Panc1 (cell line): ENCODE results near the gene VEZT.

ENCODE experiments used
- CTCF ChIP-seq: fragments of 450-650 bp; IDR thresholded peaks from 2 replicates; pipeline ENCODE4 v1.5.1; 2017; ENCODE audit warnings: mild to moderate bottlenecking
- REST ChIP-seq, 2 experiments: IDR thresholded peaks; 2 replicates each; pipeline ENCODE4 v1.6.1; 2011 to 2012; ENCODE audit warnings: low read depth in 2 of 2, control low read depth in 1 of 2, low read length in 1 of 2, mild to moderate bottlenecking in 1 of 2, moderate library complexity in 1 of 2; ENCODE audit not compliant: insufficient read depth in 1 of 2
- SIN3A ChIP-seq: IDR thresholded peaks from 2 replicates; pipeline ENCODE4 v1.6.1; 2012; ENCODE audit warnings: low read depth, mild to moderate bottlenecking, low read length, moderate library complexity, borderline replicate concordance; ENCODE audit not compliant: insufficient read depth

- TF ChIP-seq CTCF = no peak
- TF ChIP-seq SIN3A = no peak
- no peak for TF ChIP-seq REST (IDR thresholded peaks at IDR 0.05; ENCODE audit: insufficient read depth in 1 of 2, low read depth in 2 of 2, low read length in 1 of 2)
Measured at GRCh38 chr12:95258151-95258550, 40.5 kb downstream of the VEZT start.
